T-helper 17 cell (primary cell): Measurements from ENCODE around the gene TMOD2. TPM values are rescaled to one million over a fixed set of nuclear protein-coding genes. Genes with fewer than 3 reads are reported as not detected.

Source experiments
- ATAC-seq: fragments of 150-1000 bp; cut with Tn5 transposase; 2 replicates; pipeline ENCODE4 v1.10.0; 2021; ENCODE audit warnings: mild to moderate bottlenecking, moderate library complexity
- DNase-seq, 3 donors: peaks; one replicate each; pipeline versions ENCODE4 v3.0.0 to v3.0.0-alpha.2; 2020 to 2021
- H3K9me3 ChIP-seq: one replicate; pipeline ENCODE4 v1.7.0; 2013; ENCODE audit warnings: low read length, mild to moderate bottlenecking; ENCODE audit not compliant: control insufficient read depth, poor library complexity, severe bottlenecking
- H3K27ac Mint-ChIP-seq: one replicate; pipeline ENCODE4 v1.8.0; 2022; ENCODE audit warnings: mild to moderate bottlenecking, moderate library complexity, mixed read lengths
- H3K27me3 Mint-ChIP-seq: one replicate; pipeline ENCODE4 v1.8.0; 2022; ENCODE audit warnings: mixed read lengths
- H3K36me3 Mint-ChIP-seq: one replicate; pipeline ENCODE4 v1.8.0; 2022; ENCODE audit warnings: low read depth, mixed read lengths
- H3K4me1 Mint-ChIP-seq: one replicate; pipeline ENCODE4 v1.8.0; 2022; ENCODE audit warnings: mild to moderate bottlenecking, mixed read lengths
- H3K4me3 Mint-ChIP-seq: one replicate; pipeline ENCODE4 v1.8.0; 2022; ENCODE audit warnings: mild to moderate bottlenecking, moderate library complexity, mixed read lengths
- total RNA-seq, 4 donors: library from RNA in 2 of 4; stranded (reverse) in 2 of 4; gene quantifications; one replicate each; pipeline ENCODE4 v1.2.3 and lab custom pipeline; 2022 to 2026

TMOD2 gene
- total RNA-seq (1 to 10 TPM; 8.0 to 9.5 TPM), total RNA-seq (lab: John Stamatoyannopoulos, UW) (30.0 to 51.2 reads per million in 2 donors)

DNA sequence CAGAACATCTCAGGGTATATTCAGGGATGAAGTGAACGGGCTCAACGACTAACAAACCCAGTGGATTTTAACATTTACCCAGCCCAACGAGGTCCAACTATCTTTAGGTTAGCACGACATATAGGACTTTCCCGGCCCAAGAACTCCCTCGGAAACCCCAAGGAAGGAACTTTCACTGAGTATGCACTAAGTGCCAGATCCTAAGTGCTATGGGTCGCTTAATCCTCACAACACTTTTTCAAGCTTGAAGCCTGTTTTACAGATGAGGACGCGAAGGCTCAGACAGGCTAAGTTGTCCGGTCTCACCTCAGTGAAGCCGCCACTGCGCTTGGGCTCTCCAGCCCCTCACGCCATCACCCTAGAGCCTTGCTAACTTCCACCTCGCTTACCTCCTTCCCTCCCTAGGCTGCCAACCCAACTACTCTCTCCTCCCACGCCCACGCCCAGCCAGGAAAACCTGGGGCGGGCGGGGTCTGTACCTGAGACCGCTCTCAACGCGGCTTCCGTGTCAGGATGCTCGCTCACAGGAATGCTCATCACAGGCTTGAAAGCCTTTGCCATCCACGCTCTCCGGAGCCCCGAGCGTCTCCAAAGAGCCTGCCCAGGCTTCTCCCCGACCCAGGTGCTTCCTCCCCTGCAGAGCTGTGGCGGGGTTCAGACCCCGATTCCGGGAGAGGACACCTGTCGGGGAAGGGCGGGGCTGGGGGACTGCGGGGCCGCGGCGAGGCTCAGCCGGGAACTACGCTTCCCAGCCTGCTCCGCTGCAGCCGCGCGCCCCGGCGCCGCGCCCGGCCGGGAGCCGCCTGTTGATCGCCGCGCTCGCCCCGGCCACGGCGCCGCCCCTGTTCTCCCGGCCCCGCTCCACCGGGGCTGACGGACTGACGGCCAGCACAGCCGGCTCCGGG lies at the start of gene TMOD2:
TMOD2 (plus strand) TSS at position 806 of the 905 bp plus-strand sequence. CDS start 14,845 bp downstream, outside the sequence.
- no peaks in the 10 kb centered on the region for H3K27me3 Mint-ChIP-seq
- ATAC-seq (peak; percentile 93), DNase-seq (peak; percentile 32 to 40 (median 34))
- H3K36me3 Mint-ChIP-seq, result peaks cover 2% of the 10 kb centered on the region
- peaks cover 37% of the 10 kb centered on the region for H3K4me1 Mint-ChIP-seq
- H3K9me3 ChIP-seq, result no peaks in the 10 kb centered on the region
- peak within 1 kb of the TSS; percentile 91 for H3K4me3 Mint-ChIP-seq
- peak within 1 kb of the TSS; percentile 47 for H3K27ac Mint-ChIP-seq

DNA sequence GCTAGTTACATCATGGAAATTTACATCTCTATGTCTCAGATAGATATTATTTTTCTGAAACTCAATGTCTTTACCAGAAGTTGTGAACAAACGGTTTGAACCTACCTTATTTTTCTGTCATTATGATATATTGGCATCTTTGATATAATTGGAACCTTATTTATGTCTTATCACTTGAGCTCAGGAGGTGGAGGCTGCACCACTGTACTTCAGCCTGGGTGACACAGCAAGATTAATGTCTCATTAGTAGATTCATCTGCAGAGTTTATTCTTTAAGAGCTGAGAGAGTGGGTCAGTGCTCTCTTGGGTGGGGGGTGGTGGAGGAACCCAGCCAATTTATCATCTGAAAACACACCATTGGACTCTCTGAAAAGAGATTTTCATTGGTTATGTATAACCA lies 48.7 kb upstream of the TMOD2 start:
- no peak overlapping the region for H3K27ac Mint-ChIP-seq
- no peaks in the 10 kb centered on the region for H3K36me3 Mint-ChIP-seq
- ATAC-seq (no peak), DNase-seq (no peak)
- H3K4me1 Mint-ChIP-seq, result no peaks in the 10 kb centered on the region
- peaks cover 42% of the 10 kb centered on the region for H3K27me3 Mint-ChIP-seq
- H3K9me3 ChIP-seq, result no peaks in the 10 kb centered on the region
- no peak overlapping the region for H3K4me3 Mint-ChIP-seq

DNA sequence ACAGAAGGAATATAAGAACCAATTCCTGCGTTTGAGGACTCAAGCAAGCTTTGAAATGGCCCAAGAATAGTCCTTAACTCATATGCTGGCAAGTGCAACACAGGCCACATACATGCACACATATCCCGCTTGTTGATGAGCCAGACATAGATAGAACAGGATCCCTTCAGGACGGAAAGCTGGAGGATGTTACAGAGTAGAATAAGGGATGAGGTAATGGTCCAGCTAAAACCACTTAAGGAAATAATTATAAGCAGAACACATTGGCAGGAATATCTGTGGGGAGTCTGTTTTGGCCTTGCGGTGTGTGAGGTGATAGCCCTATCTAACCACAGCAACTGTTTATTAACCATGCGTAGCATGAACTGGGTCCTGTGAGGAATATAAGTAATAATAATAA lies 45.1 kb upstream of the TMOD2 start:
- H3K4me3 Mint-ChIP-seq, result no peak overlapping the region
- DNase-seq, result no peak
- ATAC-seq, result no peak
- no peaks in the 10 kb centered on the region for H3K9me3 ChIP-seq
- H3K4me1 Mint-ChIP-seq, result no peaks in the 10 kb centered on the region
- H3K27me3 Mint-ChIP-seq, result peaks cover 24% of the 10 kb centered on the region
- H3K27ac Mint-ChIP-seq, result no peak overlapping the region
- H3K36me3 Mint-ChIP-seq, result no peaks in the 10 kb centered on the region

DNA sequence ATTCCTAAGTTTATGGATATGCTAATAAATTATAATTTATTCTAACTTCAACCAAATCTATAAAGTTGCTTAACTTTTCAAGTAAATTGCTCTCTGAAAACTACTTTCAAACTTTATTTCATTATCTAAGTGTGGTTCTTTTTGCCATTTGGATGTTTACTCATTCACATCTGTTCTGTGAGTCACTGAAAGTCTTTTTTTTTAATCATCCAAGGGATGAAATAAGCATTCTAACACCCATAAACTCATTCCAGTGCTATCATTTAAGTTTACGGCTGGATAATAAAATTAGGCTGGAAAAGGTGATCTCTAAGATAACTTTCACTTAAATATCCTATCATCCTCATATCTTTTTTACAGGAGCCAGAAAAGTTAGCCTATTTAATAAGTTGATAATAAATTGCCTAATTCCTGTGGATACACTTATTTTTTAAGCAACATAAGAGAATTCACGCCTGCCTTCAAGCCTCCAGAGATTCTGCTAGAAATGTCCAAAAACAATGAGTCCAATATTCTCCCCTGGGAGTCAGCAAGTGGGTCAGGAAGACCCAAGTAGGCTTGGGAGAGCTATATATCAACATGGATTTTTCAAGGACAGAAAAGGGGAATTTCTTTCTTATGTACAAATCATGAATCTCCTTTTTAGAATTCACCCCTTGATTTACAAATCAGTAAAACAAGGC lies 44.3 kb upstream of the TMOD2 start:
- H3K27me3 Mint-ChIP-seq, result peaks cover 24% of the 10 kb centered on the region
- ATAC-seq (no peak), DNase-seq (no peak)
- no peaks in the 10 kb centered on the region for H3K36me3 Mint-ChIP-seq
- no peak overlapping the region for H3K27ac Mint-ChIP-seq
- H3K4me1 Mint-ChIP-seq, result no peaks in the 10 kb centered on the region
- H3K9me3 ChIP-seq, result no peaks in the 10 kb centered on the region
- H3K4me3 Mint-ChIP-seq, result no peak overlapping the region

DNA sequence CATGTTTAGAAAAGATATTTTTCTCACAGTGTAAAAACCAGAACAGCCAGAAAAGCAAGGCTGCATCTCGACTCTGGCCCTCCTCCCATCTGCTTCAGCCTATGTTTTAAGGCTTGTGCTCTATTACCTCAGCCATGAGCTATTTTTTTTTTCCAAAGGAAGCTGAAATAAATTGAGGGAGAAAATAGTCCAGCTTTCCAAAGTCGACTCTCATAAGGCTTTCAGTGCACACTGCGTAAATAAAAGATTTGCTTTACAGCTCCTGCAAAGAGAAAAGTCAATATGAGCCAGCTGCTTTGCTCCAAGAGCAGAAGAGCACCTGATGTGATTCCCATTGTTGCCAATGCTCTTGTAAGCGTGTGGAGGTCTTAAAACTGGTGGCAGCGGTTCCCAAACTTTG lies 43.4 kb upstream of the TMOD2 start:
- ATAC-seq, result no peak
- Mint-ChIP-seq H3K27ac (no peak overlapping the region), H3K4me3 (no peak overlapping the region), H3K36me3 (peaks cover 2% of the 10 kb centered on the region), H3K27me3 (peaks cover 19% of the 10 kb centered on the region), H3K4me1 (peaks cover 2% of the 10 kb centered on the region)
- H3K9me3 ChIP-seq, result no peaks in the 10 kb centered on the region
- no peak for DNase-seq

DNA sequence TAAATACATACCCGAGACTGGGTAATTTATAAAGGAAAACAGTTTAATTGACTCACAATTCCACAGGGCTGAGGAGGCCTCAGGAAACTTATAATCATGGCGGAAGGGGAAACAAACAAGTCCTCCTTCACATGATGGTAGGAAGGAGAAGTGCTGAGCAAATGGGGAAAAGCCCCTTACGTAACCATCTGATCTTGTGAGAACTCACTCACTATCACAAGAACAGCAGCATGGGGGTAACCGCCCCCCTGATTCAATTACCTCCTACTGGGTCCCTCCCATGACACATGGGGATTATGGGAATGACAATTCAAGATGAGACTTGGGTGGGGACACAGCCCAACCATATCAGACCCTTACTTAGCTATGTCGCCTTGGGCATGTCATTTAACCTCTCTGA lies 42.4 kb upstream of the TMOD2 start:
- peaks cover 3% of the 10 kb centered on the region for H3K4me1 Mint-ChIP-seq
- H3K9me3 ChIP-seq, result no peaks in the 10 kb centered on the region
- ATAC-seq (no peak), DNase-seq (no peak)
- peaks cover 3% of the 10 kb centered on the region for H3K36me3 Mint-ChIP-seq
- no peak overlapping the region for H3K27ac Mint-ChIP-seq
- H3K4me3 Mint-ChIP-seq, result no peak overlapping the region
- peaks cover 19% of the 10 kb centered on the region for H3K27me3 Mint-ChIP-seq

DNA sequence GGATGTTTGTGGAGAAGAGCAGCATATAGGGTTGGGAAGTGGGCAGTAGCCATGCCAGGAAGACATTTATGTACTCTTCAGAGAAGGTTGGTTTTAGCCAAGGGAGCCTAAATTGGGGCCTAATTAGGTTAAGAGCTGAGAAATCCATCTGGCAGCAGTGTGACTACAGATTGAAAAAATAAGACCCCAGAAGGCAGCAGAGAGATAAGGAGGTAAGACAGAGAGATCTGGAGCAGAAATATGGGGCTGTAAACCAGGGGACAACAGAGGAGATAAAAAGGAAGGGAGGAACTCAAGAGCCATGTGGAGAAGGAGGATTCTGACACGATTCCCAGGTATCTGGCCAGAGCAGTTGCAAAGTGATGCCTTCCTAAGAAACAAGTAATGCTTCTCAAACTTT lies 37.2 kb upstream of the TMOD2 start:
- H3K4me1 Mint-ChIP-seq, result peaks cover 4% of the 10 kb centered on the region
- no peak overlapping the region for H3K27ac Mint-ChIP-seq
- no peaks in the 10 kb centered on the region for H3K9me3 ChIP-seq
- no peak overlapping the region for H3K4me3 Mint-ChIP-seq
- H3K36me3 Mint-ChIP-seq, result peaks cover 3% of the 10 kb centered on the region
- no peak for ATAC-seq
- no peak for DNase-seq
- H3K27me3 Mint-ChIP-seq, result no peaks in the 10 kb centered on the region

DNA sequence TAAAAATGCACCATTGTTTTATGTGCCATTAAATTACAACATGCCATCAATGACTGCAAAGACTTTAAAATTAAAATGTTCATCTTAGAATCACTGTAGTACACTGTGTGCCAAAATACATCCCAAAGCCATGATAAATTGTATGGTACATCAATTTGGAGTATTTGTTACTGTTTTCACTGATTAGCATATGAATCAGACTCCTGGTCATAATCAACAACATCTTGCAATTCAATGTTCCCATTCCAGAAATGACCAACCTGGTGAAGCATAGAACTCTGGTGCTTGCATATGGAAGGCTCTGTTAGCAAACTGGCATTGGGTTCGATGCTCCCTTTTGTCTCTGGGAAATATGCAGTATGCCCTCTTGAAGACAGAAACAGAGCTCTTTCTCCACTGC lies 36.5 kb upstream of the TMOD2 start:
- Mint-ChIP-seq H3K4me3 (no peak overlapping the region), H3K4me1 (peaks cover 4% of the 10 kb centered on the region), H3K27me3 (no peaks in the 10 kb centered on the region), H3K27ac (no peak overlapping the region), H3K36me3 (peaks cover 3% of the 10 kb centered on the region)
- ATAC-seq (no peak), DNase-seq (no peak)
- no peaks in the 10 kb centered on the region for H3K9me3 ChIP-seq

DNA sequence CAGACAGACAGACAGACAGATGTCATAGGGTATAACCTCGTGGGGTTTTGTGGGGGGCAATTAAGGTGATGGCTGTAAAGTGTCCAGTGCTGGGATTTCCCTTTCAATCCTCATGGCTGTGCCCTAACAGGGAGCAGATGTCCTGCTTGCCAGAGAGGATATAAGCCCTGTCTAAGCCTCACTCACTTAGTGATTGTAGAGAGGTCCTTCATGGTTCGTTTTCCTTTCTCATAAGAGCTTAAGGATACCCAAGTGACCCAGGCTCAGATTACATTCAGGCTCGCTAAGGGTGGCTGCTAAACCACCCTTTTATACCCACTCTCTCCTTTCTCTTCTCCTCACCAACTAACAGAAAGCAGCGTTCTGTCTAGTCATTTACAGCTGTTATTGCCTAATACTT lies 33.2 kb upstream of the TMOD2 start:
- H3K4me3 Mint-ChIP-seq, result no peak overlapping the region
- no peaks in the 10 kb centered on the region for H3K9me3 ChIP-seq
- peaks cover 5% of the 10 kb centered on the region for H3K36me3 Mint-ChIP-seq
- DNase-seq, result no peak
- peak overlapping the region; percentile 39 for H3K27ac Mint-ChIP-seq
- H3K4me1 Mint-ChIP-seq, result peaks cover 7% of the 10 kb centered on the region
- no peaks in the 10 kb centered on the region for H3K27me3 Mint-ChIP-seq
- ATAC-seq, result no peak

DNA sequence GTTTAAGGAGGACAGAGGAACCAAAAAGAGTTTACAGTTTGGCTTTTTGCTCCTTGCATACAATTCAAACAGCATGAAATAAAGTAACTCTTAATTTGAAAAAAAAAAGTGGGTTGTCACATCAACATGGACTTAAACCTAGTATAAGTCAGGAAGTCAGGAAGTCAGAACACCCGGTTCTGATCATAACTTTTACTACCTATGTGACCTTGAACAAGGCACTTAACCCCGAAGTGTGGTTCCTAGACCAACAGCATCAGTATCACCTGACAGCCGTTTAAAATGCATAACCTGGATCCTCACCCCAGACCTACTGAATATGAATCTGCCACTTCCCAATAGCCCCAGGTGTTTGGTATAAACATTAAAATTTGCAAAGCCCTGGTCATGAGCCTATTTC lies 32.7 kb upstream of the TMOD2 start:
- no peaks in the 10 kb centered on the region for H3K9me3 ChIP-seq
- ATAC-seq (no peak), DNase-seq (no peak)
- Mint-ChIP-seq H3K27ac (no peak overlapping the region), H3K36me3 (peaks cover 5% of the 10 kb centered on the region), H3K27me3 (no peaks in the 10 kb centered on the region), H3K4me1 (peaks cover 7% of the 10 kb centered on the region), H3K4me3 (no peak overlapping the region)

DNA sequence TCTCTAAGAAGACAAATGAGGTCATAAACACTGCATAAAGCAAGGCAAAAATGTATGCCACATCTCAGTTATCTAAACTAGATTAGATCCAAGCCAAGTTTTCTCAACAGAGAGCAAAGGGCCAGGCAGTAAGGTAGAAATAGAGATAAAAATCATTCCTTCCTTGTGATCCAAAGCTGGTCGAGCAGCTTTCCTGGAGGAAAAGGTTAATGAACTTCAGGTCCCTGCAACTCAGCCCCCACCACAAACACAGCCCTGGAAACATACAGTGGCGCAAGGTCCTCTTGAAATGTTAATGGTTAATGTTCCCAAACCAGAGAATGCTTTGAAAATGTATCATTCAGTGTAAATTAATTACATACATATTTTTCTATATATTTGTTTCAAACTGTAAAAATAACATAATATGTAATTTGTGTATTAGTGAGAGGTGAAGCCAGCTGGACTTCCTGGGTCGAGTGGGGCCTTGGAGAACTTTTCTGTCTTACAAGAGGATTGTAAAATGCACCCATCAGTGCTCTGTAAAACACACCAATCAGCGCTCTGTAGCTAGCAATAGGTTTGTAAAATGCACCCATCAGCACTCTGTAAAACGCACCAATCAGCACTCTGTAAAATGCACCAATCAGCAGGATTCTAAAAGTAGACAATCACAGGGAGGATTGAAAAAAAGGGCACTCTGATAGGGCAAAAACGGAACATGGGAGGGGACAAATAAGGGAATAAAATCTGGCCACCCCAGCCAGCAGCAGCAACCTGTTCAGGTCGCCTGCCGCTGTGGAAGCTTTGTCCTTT lies 31.0 kb upstream of the TMOD2 start:
- Mint-ChIP-seq H3K36me3 (peaks cover 7% of the 10 kb centered on the region), H3K4me1 (peaks cover 16% of the 10 kb centered on the region)
- ATAC-seq, result no peak

DNA sequence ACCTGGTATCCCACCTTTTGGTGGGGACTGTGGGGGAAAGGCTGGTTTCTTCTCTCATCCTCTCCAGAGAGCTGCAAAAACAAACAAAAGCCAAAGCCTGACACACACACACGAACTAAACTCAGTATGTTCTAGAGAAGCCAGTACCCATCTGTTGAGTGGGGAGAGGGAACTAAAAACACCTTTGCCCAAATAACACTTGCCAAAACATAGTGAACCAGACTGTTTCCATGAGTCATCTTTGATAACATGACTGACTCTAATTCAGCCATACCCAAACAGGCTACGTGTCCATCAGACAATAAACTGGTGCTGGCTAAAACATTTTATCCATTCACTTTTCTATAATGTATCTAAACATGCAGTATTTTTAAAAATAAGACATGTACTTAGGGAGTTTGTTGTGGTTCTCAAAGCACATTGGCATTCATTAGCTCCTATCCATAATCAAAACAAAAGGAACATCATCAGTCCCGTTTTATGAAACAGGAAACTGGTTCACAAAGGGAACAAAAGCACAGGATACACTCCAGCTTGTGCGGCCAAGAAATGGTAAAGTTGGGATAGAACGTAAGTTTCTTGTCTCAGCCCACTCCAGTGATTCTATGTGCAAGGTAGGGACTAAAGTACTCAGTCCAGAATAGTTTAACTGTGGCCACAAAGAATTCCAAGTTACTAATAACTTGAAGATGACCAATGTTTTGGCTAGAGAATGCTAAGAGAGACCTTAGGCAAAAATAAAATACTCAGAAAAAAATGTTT lies 30.0 kb upstream of the TMOD2 start:
- no peaks in the 10 kb centered on the region for H3K27me3 Mint-ChIP-seq
- ATAC-seq, result no peak
- H3K27ac Mint-ChIP-seq, result peak overlapping the region; percentile 77
- no peak overlapping the region for H3K4me3 Mint-ChIP-seq
- peaks cover 20% of the 10 kb centered on the region for H3K4me1 Mint-ChIP-seq
- no peak for DNase-seq
- H3K36me3 Mint-ChIP-seq, result peaks cover 7% of the 10 kb centered on the region
- no peaks in the 10 kb centered on the region for H3K9me3 ChIP-seq

More for the DNA sequence above, 31.0 kb upstream of the TMOD2 start:
- no peak overlapping the region for H3K27ac Mint-ChIP-seq
- H3K4me3 Mint-ChIP-seq, result no peak overlapping the region
- H3K9me3 ChIP-seq, result no peaks in the 10 kb centered on the region
- DNase-seq, result no peak
- no peaks in the 10 kb centered on the region for H3K27me3 Mint-ChIP-seq
